Ishikawa (cell line): ENCODE measurements around the gene TAF4.

Experiments
- CEBPB ChIP-seq: IDR thresholded peaks from 2 replicates; pipeline ENCODE4 v1.6.1; 2012
- CREB1 ChIP-seq: IDR thresholded peaks from 2 replicates; pipeline ENCODE4 v1.6.1; 2012; ENCODE audit warnings: low read depth
- EGR1 ChIP-seq: IDR thresholded peaks from 2 replicates; pipeline ENCODE4 v1.6.1; 2012
- EP300 ChIP-seq: IDR thresholded peaks from 2 replicates; pipeline ENCODE4 v1.6.1; 2012; ENCODE audit warnings: borderline replicate concordance
- FOXM1 ChIP-seq: IDR thresholded peaks from 2 replicates; pipeline ENCODE4 v1.6.1; 2012; ENCODE audit warnings: low read depth, borderline replicate concordance
- MAX ChIP-seq: IDR thresholded peaks from 2 replicates; pipeline ENCODE4 v1.6.1; 2012
- NFIC ChIP-seq: IDR thresholded peaks from 2 replicates; pipeline ENCODE4 v1.6.1; 2012
- RAD21 ChIP-seq: IDR thresholded peaks from 2 replicates; pipeline ENCODE4 v1.6.1; 2012; ENCODE audit warnings: low read depth
- TAF1 ChIP-seq: IDR thresholded peaks from 2 replicates; pipeline ENCODE4 v1.6.1; 2012; ENCODE audit warnings: low read depth, mild to moderate bottlenecking
- TCF12 ChIP-seq: IDR thresholded peaks from 2 replicates; pipeline ENCODE4 v1.6.1; 2012; ENCODE audit warnings: low read depth
- TEAD4 ChIP-seq: IDR thresholded peaks from 2 replicates; pipeline ENCODE4 v1.6.1; 2012
- USF1 ChIP-seq: IDR thresholded peaks from 2 replicates; pipeline ENCODE4 v1.6.1; 2012
- YY1 ChIP-seq: IDR thresholded peaks from 2 replicates; pipeline ENCODE4 v1.6.1; 2012; ENCODE audit warnings: low read depth
- ZBTB7A ChIP-seq: IDR thresholded peaks from 2 replicates; pipeline ENCODE4 v1.6.1; 2012; ENCODE audit warnings: low read depth
- TF ChIP-seq, protein P1 (sequence below): IDR thresholded peaks from 2 replicates; pipeline ENCODE4 v1.6.1; 2012; ENCODE audit warnings: low read depth, mild to moderate bottlenecking

TAF4 gene

DNA sequence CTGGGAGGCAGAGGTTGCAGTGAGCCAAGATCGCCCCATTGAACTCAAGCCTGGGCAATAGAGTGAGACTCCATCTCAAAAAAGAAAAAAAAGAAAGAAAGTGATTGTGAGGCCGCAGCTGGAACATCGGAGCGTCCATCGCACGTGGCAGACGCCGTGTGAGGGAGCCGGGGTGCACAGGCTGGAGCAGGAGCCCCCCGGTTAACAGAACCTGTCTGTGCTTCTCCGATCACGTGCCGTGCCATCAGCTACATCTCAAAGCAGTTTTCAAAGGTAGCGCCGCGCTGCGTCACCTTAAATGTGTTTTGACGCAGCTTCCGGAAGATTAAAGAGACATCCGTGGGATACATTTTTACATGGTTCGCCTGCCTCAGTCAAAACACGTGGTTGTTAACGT is 138.9 kb downstream of the TAF4 start:
- no peak for TF ChIP-seq TCF12
- no peak for TF ChIP-seq TAF1
- TF ChIP-seq YY1 = no peak
- no peak for TF ChIP-seq EP300
- no peak for TF ChIP-seq NFIC
- no peak for TF ChIP-seq TEAD4
- no peak for TF ChIP-seq MAX
- no peak for TF ChIP-seq EGR1
- TF ChIP-seq CEBPB = no peak
- TF ChIP-seq, protein P1, sequence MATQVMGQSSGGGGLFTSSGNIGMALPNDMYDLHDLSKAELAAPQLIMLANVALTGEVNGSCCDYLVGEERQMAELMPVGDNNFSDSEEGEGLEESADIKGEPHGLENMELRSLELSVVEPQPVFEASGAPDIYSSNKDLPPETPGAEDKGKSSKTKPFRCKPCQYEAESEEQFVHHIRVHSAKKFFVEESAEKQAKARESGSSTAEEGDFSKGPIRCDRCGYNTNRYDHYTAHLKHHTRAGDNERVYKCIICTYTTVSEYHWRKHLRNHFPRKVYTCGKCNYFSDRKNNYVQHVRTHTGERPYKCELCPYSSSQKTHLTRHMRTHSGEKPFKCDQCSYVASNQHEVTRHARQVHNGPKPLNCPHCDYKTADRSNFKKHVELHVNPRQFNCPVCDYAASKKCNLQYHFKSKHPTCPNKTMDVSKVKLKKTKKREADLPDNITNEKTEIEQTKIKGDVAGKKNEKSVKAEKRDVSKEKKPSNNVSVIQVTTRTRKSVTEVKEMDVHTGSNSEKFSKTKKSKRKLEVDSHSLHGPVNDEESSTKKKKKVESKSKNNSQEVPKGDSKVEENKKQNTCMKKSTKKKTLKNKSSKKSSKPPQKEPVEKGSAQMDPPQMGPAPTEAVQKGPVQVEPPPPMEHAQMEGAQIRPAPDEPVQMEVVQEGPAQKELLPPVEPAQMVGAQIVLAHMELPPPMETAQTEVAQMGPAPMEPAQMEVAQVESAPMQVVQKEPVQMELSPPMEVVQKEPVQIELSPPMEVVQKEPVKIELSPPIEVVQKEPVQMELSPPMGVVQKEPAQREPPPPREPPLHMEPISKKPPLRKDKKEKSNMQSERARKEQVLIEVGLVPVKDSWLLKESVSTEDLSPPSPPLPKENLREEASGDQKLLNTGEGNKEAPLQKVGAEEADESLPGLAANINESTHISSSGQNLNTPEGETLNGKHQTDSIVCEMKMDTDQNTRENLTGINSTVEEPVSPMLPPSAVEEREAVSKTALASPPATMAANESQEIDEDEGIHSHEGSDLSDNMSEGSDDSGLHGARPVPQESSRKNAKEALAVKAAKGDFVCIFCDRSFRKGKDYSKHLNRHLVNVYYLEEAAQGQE = no peak
- no peak for TF ChIP-seq CREB1
- TF ChIP-seq ZBTB7A = no peak
- no peak for TF ChIP-seq USF1
- TF ChIP-seq FOXM1 = no peak
- TF ChIP-seq RAD21 = no peak

- TF ChIP-seq EGR1 = no peak
- no peak for TF ChIP-seq YY1
- no peak for TF ChIP-seq CEBPB
- TF ChIP-seq TAF1 = no peak
Observed at GRCh38 chr20:61926253-61926613, 139.4 kb downstream of the TAF4 start.

DNA sequence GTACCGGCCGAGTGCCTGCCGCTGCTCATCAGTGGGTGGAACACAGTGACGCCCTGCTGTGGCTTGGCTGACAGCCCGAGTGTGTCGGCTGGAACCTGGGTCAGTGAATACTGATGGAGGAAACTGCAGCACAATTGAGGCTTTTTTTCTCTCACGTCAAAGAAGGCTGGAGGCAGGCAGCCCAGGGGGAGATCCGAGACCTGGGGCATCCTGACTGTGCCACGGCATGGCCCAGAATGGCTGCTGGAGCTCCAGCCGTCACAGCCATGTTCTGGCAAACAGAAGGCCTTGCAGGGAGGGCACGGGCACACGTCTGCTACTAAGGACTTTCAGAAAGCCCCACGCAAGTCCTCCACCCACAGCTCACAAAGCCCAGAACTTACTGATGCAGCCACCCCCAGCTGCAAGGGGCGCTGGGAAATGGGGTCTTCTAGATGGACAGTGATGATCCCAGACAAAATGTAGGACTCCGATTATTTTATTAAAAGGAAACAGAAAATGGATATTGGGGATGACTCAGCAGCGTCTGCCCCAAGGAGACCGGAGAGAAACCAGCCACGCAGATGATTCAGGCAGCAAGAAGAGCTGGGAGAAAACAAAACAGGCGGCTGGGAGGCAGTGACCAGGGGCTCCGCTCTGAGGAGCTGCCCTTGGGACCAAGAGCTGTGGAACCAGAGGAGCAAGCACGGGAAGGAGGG is 140.0 kb downstream of the TAF4 start:
- no peak for TF ChIP-seq EP300
- no peak for TF ChIP-seq CEBPB
- no peak for TF ChIP-seq TAF1
- TF ChIP-seq FOXM1 = no peak
- 0 out of 2 replicates have a peak, but pooled peaks have one; percentile 12 for TF ChIP-seq EGR1
- TF ChIP-seq, protein P1 = no peak
- TF ChIP-seq ZBTB7A = no peak
- TF ChIP-seq USF1 = no peak
- 0 out of 2 replicates have a peak, but pooled peaks have one; percentile 18 for TF ChIP-seq MAX
- no peak for TF ChIP-seq CREB1
- no peak for TF ChIP-seq TCF12
- TF ChIP-seq RAD21 = no peak
- TF ChIP-seq YY1 = no peak
- TF ChIP-seq TEAD4 = no peak
- TF ChIP-seq NFIC = peak; percentile 79

DNA sequence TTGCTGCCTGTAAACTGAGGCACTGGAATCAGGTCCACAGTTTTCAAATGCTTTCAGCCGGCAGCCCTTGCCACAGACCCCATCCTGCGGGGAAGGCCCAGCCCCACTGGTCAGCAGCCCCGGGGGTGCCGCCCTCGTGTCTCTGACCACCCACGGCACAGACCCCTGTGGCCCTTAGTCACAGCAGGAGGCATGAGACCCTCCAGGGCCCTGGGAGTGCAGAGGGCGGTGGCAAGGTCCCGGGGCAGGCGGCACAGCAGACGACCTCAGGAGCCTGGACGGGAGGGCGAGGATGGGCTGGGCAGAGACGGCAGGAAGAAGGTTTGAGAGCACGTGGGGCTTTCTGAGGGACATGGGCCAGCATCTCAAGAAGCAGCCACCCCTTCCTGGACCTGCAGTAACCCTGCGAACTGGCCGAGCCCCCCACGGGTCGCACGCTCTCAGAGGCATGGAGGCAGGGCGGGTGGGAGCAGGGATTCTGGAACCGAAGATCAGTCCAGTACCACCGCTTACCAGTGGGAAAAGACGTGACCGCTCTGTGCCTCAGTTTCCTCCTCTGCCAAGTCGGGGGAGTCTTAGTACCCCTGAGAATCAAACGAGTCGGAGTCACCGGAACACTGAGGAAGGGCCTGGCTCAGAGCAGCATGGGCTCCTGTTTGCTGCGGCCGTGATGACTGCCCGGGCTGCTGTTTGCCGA is 140.7 kb downstream of the TAF4 start:
- TF ChIP-seq CEBPB = no peak
- TF ChIP-seq EP300 = no peak
- no peak for TF ChIP-seq TEAD4
- no peak for TF ChIP-seq USF1
- TF ChIP-seq TCF12 = no peak
- no peak for TF ChIP-seq CREB1
- no peak for TF ChIP-seq RAD21
- no peak for TF ChIP-seq NFIC
- no peak for TF ChIP-seq EGR1
- no peak for TF ChIP-seq TAF1
- TF ChIP-seq, protein P1 = no peak
